ENCODE results near the gene KCNJ6.

DNA sequence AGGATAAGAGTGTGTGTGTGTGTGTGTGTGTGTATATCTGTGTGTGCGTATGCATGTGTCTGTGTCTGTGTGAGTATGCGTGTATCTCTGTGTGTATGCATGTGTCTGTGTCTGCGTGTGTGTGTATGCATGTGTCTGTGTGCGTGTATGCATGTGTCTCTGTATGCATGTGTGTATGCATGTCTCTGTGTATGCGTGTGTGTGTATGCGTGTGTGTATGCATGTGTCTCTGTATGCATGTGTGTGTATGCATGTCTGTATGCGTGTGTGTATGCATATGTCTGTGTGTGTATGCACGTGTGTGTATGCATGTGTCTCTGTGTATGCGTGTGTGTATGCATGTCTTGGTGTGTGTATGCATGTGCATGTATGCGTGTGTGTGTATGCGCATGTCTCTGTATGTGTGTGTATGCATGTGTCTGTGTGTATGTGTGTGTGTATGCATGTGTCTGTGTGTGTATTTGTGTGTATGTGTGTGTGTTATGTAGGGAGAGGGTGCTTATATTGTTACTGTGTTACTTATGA lies 301.8 kb downstream of the KCNJ6 start:
- TF ChIP-seq CTCF (IDR thresholded peaks at IDR 0.05; ENCODE audit: low read length) (no peak), EZH2 (IDR thresholded peaks at IDR 0.05; ENCODE audit: borderline replicate concordance, low read length) (no peak)
